ENCODE data around the gene ZNF488.

DNA sequence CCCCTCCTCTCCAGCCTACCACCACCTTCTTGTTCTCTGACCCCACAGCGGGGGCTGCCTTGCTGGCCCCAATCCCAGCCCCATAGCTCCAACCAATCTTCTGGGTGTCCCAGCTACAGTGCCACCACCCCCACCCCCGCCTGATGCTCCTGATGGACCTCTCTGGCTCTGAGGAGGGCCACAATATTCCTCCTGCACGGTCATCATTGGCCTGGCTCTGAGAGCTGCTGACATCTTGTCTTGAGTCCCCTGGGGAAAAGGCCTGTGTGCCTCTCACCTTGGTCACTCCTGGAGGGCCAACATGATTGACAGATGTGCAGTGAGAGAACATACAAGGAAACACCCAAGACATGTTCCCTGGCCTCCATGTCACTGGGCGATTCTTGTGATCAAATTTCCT lies 54.2 kb downstream of the ZNF488 start:
- TF ChIP-seq POLR2A (IDR thresholded peaks at IDR 0.05), result no peak
- TF ChIP-seq, protein P1, sequence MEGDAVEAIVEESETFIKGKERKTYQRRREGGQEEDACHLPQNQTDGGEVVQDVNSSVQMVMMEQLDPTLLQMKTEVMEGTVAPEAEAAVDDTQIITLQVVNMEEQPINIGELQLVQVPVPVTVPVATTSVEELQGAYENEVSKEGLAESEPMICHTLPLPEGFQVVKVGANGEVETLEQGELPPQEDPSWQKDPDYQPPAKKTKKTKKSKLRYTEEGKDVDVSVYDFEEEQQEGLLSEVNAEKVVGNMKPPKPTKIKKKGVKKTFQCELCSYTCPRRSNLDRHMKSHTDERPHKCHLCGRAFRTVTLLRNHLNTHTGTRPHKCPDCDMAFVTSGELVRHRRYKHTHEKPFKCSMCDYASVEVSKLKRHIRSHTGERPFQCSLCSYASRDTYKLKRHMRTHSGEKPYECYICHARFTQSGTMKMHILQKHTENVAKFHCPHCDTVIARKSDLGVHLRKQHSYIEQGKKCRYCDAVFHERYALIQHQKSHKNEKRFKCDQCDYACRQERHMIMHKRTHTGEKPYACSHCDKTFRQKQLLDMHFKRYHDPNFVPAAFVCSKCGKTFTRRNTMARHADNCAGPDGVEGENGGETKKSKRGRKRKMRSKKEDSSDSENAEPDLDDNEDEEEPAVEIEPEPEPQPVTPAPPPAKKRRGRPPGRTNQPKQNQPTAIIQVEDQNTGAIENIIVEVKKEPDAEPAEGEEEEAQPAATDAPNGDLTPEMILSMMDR (IDR thresholded peaks at IDR 0.05), result no peak

All from Peyer's patch (tissue), 4 donors.